MM.1S (cell line): ENCODE measurements around the gene DPY19L1.

ENCODE experiments used
- DNase-seq: peaks from one replicate; pipeline ENCODE4 v3.0.0-alpha.2; 2015
- H2AFZ ChIP-seq: fragments of 300-600 bp; sonication (generic); 2 replicates; pipeline ENCODE4 v1.6.0; 2016; ENCODE audit warnings: antibody characterized with exemption, low read length
- H3F3A ChIP-seq: fragments of 300-600 bp; sonication (generic); 2 replicates; pipeline ENCODE4 v1.6.1; 2016; ENCODE audit warnings: mild to moderate bottlenecking, antibody characterized with exemption, low read length, moderate library complexity, mixed read lengths; ENCODE audit not compliant: insufficient read depth
- H3K27ac ChIP-seq: fragments of 300-600 bp; sonication (generic); 2 replicates; pipeline ENCODE4 v1.5.1; 2016; ENCODE audit warnings: mild to moderate bottlenecking, low read length
- H3K27me3 ChIP-seq: fragments of 300-600 bp; sonication (generic); replicated peaks from 2 replicates; pipeline ENCODE4 v1.6.0; 2016; ENCODE audit warnings: low read length; ENCODE audit not compliant: insufficient read depth
- H3K36me3 ChIP-seq: fragments of 300-600 bp; sonication (generic); replicated peaks from 2 replicates; pipeline ENCODE4 v1.6.1; 2016; ENCODE audit warnings: mild to moderate bottlenecking, low read length, mixed read lengths; ENCODE audit not compliant: insufficient read depth
- H3K4me1 ChIP-seq: fragments of 300-600 bp; sonication (generic); 2 replicates; pipeline ENCODE4 v1.6.1; 2016; ENCODE audit warnings: low read length, mixed read lengths
- H3K4me2 ChIP-seq: fragments of 300-600 bp; sonication (generic); 2 replicates; pipeline ENCODE4 v1.6.0; 2016; ENCODE audit warnings: low read depth, low read length
- H3K4me3 ChIP-seq: fragments of 300-600 bp; sonication (generic); 2 replicates; pipeline ENCODE4 v1.5.1; 2016; ENCODE audit warnings: low read length, mixed read lengths
- H3K79me2 ChIP-seq: fragments of 300-600 bp; sonication (generic); 2 replicates; pipeline ENCODE4 v1.6.1; 2016; ENCODE audit warnings: mixed run types, low read length, mixed read lengths
- H3K9ac ChIP-seq: fragments of 300-600 bp; sonication (generic); 2 replicates; pipeline ENCODE4 v1.6.1; 2016; ENCODE audit warnings: low read length, mixed read lengths
- H3K9me2 ChIP-seq: fragments of 300-600 bp; sonication (generic); replicated peaks from 2 replicates; pipeline ENCODE4 v1.6.1; 2016; ENCODE audit warnings: mild to moderate bottlenecking, low read length, mixed read lengths; ENCODE audit not compliant: insufficient read depth
- H3K9me3 ChIP-seq: fragments of 300-600 bp; sonication (generic); replicated peaks from 2 replicates; pipeline ENCODE4 v1.6.1; 2016; ENCODE audit warnings: mild to moderate bottlenecking, low read length, mixed read lengths; ENCODE audit not compliant: insufficient read depth
- H4K20me1 ChIP-seq: fragments of 300-600 bp; sonication (generic); 2 replicates; pipeline ENCODE4 v1.6.1; 2016; ENCODE audit warnings: mild to moderate bottlenecking, low read length, moderate library complexity, mixed read lengths; ENCODE audit not compliant: insufficient read depth
- EZH2 ChIP-seq: fragments of 300-600 bp; sonication (generic); optimal IDR thresholded peaks from 2 replicates; pipeline ENCODE3; 2017; ENCODE audit warnings: low read depth, mild to moderate bottlenecking, antibody characterized with exemption, low read length, mixed read lengths
- EZH2phosphoT487 ChIP-seq: fragments of 300-600 bp; sonication (generic); IDR thresholded peaks from 2 replicates; pipeline ENCODE4 v1.6.1; 2018; ENCODE audit warnings: antibody characterized with exemption, low read length
- TF ChIP-seq, protein P1 (sequence below): fragments of 300-600 bp; sonication (generic); IDR thresholded peaks from 2 replicates; pipeline ENCODE4 v1.5.1; 2016; ENCODE audit warnings: antibody characterized with exemption, low read length, mixed read lengths

Gene DPY19L1

DNA sequence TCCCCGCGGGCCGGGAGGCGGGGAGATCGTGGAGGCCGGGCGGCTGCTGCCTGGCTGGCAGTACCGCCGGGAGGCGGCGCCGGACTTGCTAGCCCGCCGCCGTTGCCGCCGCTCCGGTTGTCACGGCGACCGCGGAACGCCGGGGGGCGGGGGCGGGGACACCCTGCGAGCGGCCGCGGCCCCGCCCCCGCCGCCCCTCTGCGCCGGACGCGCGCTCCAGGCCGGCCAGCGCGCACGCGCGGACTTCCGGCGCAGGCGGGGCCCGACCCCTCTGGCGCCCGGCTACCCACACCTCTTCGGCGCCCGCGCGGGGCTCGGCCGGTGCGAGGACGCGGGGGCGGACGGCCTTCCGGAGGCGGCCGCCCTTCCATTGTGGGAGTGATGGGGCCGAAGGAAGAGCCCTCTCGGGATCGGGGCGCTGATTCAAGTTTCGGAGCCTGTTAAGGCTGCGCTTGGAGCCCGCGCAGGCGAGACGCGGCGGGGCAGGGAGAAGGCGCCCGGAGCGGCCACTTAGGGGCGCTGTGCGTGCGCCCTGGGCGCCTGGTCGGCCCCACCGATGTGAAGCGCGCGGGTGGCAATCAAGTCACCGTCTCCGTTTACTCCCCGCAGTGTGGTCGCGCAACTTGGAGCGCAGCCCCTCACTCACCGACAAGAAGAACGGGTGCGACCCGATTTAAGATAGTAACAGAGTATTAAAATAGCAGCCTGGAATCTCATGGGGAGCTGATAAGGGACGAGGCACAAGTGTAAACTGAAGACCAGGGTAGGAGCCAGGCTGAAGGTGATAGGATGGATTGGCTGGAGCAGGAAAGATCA is 449 bp upstream of the DPY19L1 start:
- Histone ChIP-seq H3K36me3 (no peaks in the 10 kb centered on the region), H3K27ac (peak overlapping the region; percentile 78; the same call in 1 of the 2 replicates), H2AFZ (peak overlapping the region; percentile 96), H3K79me2 (peaks cover 41% of the 10 kb centered on the region), H3K4me1 (peaks cover 27% of the 10 kb centered on the region), H3K27me3 (no peaks in the 10 kb centered on the region), H3K9me3 (no peaks in the 10 kb centered on the region), H4K20me1 (no peaks in the 10 kb centered on the region), H3K4me3 (peak overlapping the region; percentile 84), H3K4me2 (peak overlapping the region; percentile 98), H3K9me2 (no peaks in the 10 kb centered on the region), H3F3A (peaks cover 30% of the 10 kb centered on the region), H3K9ac (peak overlapping the region; percentile 76)
- DNase-seq, result peak; percentile 96
- TF ChIP-seq, protein P1, sequence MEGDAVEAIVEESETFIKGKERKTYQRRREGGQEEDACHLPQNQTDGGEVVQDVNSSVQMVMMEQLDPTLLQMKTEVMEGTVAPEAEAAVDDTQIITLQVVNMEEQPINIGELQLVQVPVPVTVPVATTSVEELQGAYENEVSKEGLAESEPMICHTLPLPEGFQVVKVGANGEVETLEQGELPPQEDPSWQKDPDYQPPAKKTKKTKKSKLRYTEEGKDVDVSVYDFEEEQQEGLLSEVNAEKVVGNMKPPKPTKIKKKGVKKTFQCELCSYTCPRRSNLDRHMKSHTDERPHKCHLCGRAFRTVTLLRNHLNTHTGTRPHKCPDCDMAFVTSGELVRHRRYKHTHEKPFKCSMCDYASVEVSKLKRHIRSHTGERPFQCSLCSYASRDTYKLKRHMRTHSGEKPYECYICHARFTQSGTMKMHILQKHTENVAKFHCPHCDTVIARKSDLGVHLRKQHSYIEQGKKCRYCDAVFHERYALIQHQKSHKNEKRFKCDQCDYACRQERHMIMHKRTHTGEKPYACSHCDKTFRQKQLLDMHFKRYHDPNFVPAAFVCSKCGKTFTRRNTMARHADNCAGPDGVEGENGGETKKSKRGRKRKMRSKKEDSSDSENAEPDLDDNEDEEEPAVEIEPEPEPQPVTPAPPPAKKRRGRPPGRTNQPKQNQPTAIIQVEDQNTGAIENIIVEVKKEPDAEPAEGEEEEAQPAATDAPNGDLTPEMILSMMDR, result peak; percentile 90
- TF ChIP-seq EZH2phosphoT487, result no peak
- TF ChIP-seq EZH2, result no peak

- H3K27me3 ChIP-seq, result no peaks in the 10 kb centered on the region
- H3F3A ChIP-seq, result peaks cover 30% of the 10 kb centered on the region
- peak overlapping the region; percentile 77 for H3K4me3 ChIP-seq
- H3K9me3 ChIP-seq, result no peaks in the 10 kb centered on the region
- no peaks in the 10 kb centered on the region for H4K20me1 ChIP-seq
- TF ChIP-seq, protein P1, result no peak
- TF ChIP-seq EZH2 (no peak), EZH2phosphoT487 (no peak)
- peak overlapping the region; percentile 75 for H3K27ac ChIP-seq
- H3K9ac ChIP-seq, result peak overlapping the region; percentile 81
- DNase-seq, result peak; percentile 36
- H3K4me2 ChIP-seq, result peak overlapping the region; percentile 76
- H3K79me2 ChIP-seq, result peaks cover 53% of the 10 kb centered on the region
- H2AFZ ChIP-seq, result peak overlapping the region; percentile 71
- H3K9me2 ChIP-seq, result no peaks in the 10 kb centered on the region
- H3K4me1 ChIP-seq, result peaks cover 28% of the 10 kb centered on the region
- H3K36me3 ChIP-seq, result no peaks in the 10 kb centered on the region
These were observed 719 bp downstream of the DPY19L1 start for GRCh38 chr7:35036361-35037171.

GRCh38 chr7:35035511-35035961 is 1.7 kb downstream of the DPY19L1 start:
- H3K9me3 ChIP-seq, result no peaks in the 10 kb centered on the region
- H3K4me3 ChIP-seq, result peak overlapping the region; percentile 77
- no peaks in the 10 kb centered on the region for H4K20me1 ChIP-seq
- H3K4me1 ChIP-seq, result peaks cover 28% of the 10 kb centered on the region
- H3K79me2 ChIP-seq, result peaks cover 63% of the 10 kb centered on the region
- peak; percentile 84 for DNase-seq
- TF ChIP-seq EZH2 (no peak), EZH2phosphoT487 (no peak)
- TF ChIP-seq, protein P1, result peak; percentile 59
- H3K9ac ChIP-seq, result peak overlapping the region; percentile 81
- peak overlapping the region; percentile 76 for H3K4me2 ChIP-seq
- H3K27ac ChIP-seq, result peak overlapping the region; percentile 75
- H3F3A ChIP-seq, result peaks cover 30% of the 10 kb centered on the region
- no peaks in the 10 kb centered on the region for H3K36me3 ChIP-seq
- H2AFZ ChIP-seq, result no peak overlapping the region
- no peaks in the 10 kb centered on the region for H3K27me3 ChIP-seq
- no peaks in the 10 kb centered on the region for H3K9me2 ChIP-seq
